Measurements from ENCODE around the gene PPFIA4. TPM values are rescaled to one million over a fixed set of nuclear protein-coding genes. Genes with fewer than 3 reads are reported as not detected.

The PPFIA4 gene
- total and polyA plus RNA-seq, 9 of the 15 experiments (the other 6 are each of a cell fraction or from before 2014, with no cell fraction given): 0.07 to 12.0 (median 0.70) TPM

GRCh38 chr1:203089651-203090045 is 63.4 kb downstream of the PPFIA4 start:
- H3K4me2 ChIP-seq (ENCODE audit: insufficient read depth, low read length): no peak overlapping the region
- H3K4me1 ChIP-seq (replicated peaks in 1 of 2; ENCODE audit: control insufficient read depth in 2 of 2, insufficient read depth in 2 of 2, low read length in 2 of 2): peaks cover 0 to 7% of the 10 kb centered on the region in 2 experiments; a peak in 1 of 5 replicates
- in situ Hi-C loops (cut with MboI): no loop called here
- no peak overlapping the region for H2AFZ ChIP-seq (ENCODE audit: low read depth, low read length)
- H3K27me3 ChIP-seq (ENCODE audit: control insufficient read depth in 2 of 2, insufficient read depth in 2 of 2, low read length in 2 of 2): peaks cover 30 to 54% of the 10 kb centered on the region in 2 experiments
- no peak; the same call in 2 of the 3 replicates for ATAC-seq
- no peaks in the 10 kb centered on the region for H3K79me2 ChIP-seq (ENCODE audit: control insufficient read depth, insufficient read depth, low read length)
- intact Hi-C loops (cut with micrococcal nuclease): no loop called here
- 0% methylated on average over 7 of the region's 7 CpGs for WGBS (ENCODE audit: insufficient coverage, low coverage, missing lambda C conversion rate)
- BruUV-seq (replicated peaks): no TSS peak
- TF ChIP-seq GABPA (tag; conservative IDR thresholded peaks at IDR 0.05; ENCODE audit: low read depth): no peak
- POLR2A ChIA-PET: no interaction called here
- peaks cover 3% of the 10 kb centered on the region for H4K20me1 ChIP-seq (replicated peaks; ENCODE audit: control insufficient read depth, insufficient read depth, low read length)
- CTCF ChIA-PET (ENCODE audit: low intra/inter-chr PET ratio): no interaction called here
- no peaks in the 10 kb centered on the region for H3K9me1 ChIP-seq (ENCODE audit: control insufficient read depth, insufficient read depth, low read length)
- H3K36me3 ChIP-seq (ENCODE audit: control insufficient read depth, insufficient read depth, low read length): no peaks in the 10 kb centered on the region
- no peak overlapping the region for H3K27ac ChIP-seq (ENCODE audit: extremely low read depth, low read depth, low read length)
- no peak for DNase-seq (ENCODE audit: extremely low read depth in 1 of 4, low spot score in 3 of 4)
- H3K4me3 ChIP-seq: no peak overlapping the region
- FAIRE-seq: no peak
- no peaks in the 10 kb centered on the region for H3K9me3 ChIP-seq (replicated peaks; ENCODE audit: control insufficient read depth, insufficient read depth, low read depth, low read length)
- H3K9ac ChIP-seq (ENCODE audit: insufficient read depth in 1 of 2, low read depth in 2 of 2, low read length in 2 of 2): no peak overlapping the region

GRCh38 chr1:203090421-203091198 is 64.3 kb downstream of the PPFIA4 start:
- intact Hi-C loops (cut with micrococcal nuclease): no loop called here
- H2AFZ ChIP-seq (ENCODE audit: low read depth, low read length): no peak overlapping the region
- BruUV-seq (replicated peaks): no TSS peak
- peaks cover 0 to 1% of the 10 kb centered on the region in 2 experiments; a peak in 1 of 5 replicates for H3K4me1 ChIP-seq (replicated peaks in 1 of 2; ENCODE audit: control insufficient read depth in 2 of 2, insufficient read depth in 2 of 2, low read length in 2 of 2)
- WGBS (ENCODE audit: insufficient coverage, low coverage, missing lambda C conversion rate): 0% methylated on average over 6 of the region's 6 CpGs
- TF ChIP-seq ZNF280B (CRISPR knock-in tag; IDR thresholded peaks at IDR 0.05): no peak
- in situ Hi-C loops (cut with MboI): no loop called here
- H3K9me3 ChIP-seq (replicated peaks; ENCODE audit: control insufficient read depth, insufficient read depth, low read depth, low read length): no peaks in the 10 kb centered on the region
- H3K27me3 ChIP-seq (ENCODE audit: control insufficient read depth in 2 of 2, insufficient read depth in 2 of 2, low read length in 2 of 2): peaks cover 28 to 44% of the 10 kb centered on the region in 2 experiments
- DNase-seq (ENCODE audit: extremely low read depth in 1 of 4, low spot score in 3 of 4) (no peak), ATAC-seq (no peak), FAIRE-seq (no peak)
- H3K9me1 ChIP-seq (ENCODE audit: control insufficient read depth, insufficient read depth, low read length): no peaks in the 10 kb centered on the region
- H3K27ac ChIP-seq (ENCODE audit: extremely low read depth, low read depth, low read length): no peak overlapping the region
- H4K20me1 ChIP-seq (replicated peaks; ENCODE audit: control insufficient read depth, insufficient read depth, low read length): no peaks in the 10 kb centered on the region
- POLR2A ChIA-PET: no interaction called here
- no peak overlapping the region for H3K4me2 ChIP-seq (ENCODE audit: insufficient read depth, low read length)
- H3K79me2 ChIP-seq (ENCODE audit: control insufficient read depth, insufficient read depth, low read length): no peaks in the 10 kb centered on the region
- H3K4me3 ChIP-seq: no peak overlapping the region
- no peak overlapping the region for H3K9ac ChIP-seq (ENCODE audit: insufficient read depth in 1 of 2, low read depth in 2 of 2, low read length in 2 of 2)
- H3K36me3 ChIP-seq (ENCODE audit: control insufficient read depth, insufficient read depth, low read length): no peaks in the 10 kb centered on the region
- CTCF ChIA-PET (ENCODE audit: low intra/inter-chr PET ratio): no interaction called here
